HG03175 (cell line): ENCODE results near the gene MMRN2.

Experiments used
- ATAC-seq: cut with Tn5 transposase; IDR thresholded peaks from one replicate; pipeline ENCODE4 v1.9.1; 2021; ENCODE audit warnings: mild to moderate bottlenecking, moderate library complexity; ENCODE audit not compliant: unreplicated experiment

MMRN2 gene

GRCh38 chr10:86899670-86900276 lies 57.6 kb downstream of the MMRN2 start:
- peak; percentile 50 for ATAC-seq

- ATAC-seq, result no peak
Observed at GRCh38 chr10:86899132-86899531, 58.3 kb downstream of the MMRN2 start.

GRCh38 chr10:86898511-86898910 lies 58.9 kb downstream of the MMRN2 start:
- ATAC-seq, result no peak

- no peak for ATAC-seq
Observed at GRCh38 chr10:86889997-86890396, 67.4 kb downstream of the MMRN2 start.

- peak; percentile 99 for ATAC-seq
Observed at GRCh38 chr10:86888585-86889381, 68.6 kb downstream of the MMRN2 start.
